ENCODE results near the gene ELMO1. TPM values are rescaled to one million over a fixed set of nuclear protein-coding genes. Genes with fewer than 3 reads are reported as not detected.

Gene ELMO1
- total RNA-seq, 1 donor from 2014 or later = 151 TPM

DNA sequence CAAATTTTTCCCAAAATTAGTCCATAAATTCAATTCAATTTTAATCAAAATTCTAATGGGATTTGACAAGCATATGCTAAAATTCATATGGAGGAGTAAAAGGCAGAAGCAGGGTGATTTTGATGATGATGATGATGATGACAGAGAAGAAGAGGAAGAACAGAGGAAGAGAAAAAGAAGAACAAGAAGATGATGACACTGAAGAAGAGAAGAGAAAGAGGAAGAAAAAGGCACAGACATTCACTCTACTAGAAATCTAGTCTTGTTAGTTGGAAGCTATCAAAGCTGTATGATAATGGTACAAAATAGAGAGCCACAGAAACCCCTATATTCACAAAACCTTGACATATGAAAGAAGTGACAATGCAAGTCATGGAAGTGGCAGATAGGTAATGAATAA is 157.9 kb downstream of the ELMO1 start:
- H3K9me3 Mint-ChIP-seq (ENCODE audit: unreplicated experiment) = no peaks in the 10 kb centered on the region
- H3K4me1 Mint-ChIP-seq (ENCODE audit: unreplicated experiment) = peaks cover 20% of the 10 kb centered on the region
- TF ChIP-seq, protein P1, sequence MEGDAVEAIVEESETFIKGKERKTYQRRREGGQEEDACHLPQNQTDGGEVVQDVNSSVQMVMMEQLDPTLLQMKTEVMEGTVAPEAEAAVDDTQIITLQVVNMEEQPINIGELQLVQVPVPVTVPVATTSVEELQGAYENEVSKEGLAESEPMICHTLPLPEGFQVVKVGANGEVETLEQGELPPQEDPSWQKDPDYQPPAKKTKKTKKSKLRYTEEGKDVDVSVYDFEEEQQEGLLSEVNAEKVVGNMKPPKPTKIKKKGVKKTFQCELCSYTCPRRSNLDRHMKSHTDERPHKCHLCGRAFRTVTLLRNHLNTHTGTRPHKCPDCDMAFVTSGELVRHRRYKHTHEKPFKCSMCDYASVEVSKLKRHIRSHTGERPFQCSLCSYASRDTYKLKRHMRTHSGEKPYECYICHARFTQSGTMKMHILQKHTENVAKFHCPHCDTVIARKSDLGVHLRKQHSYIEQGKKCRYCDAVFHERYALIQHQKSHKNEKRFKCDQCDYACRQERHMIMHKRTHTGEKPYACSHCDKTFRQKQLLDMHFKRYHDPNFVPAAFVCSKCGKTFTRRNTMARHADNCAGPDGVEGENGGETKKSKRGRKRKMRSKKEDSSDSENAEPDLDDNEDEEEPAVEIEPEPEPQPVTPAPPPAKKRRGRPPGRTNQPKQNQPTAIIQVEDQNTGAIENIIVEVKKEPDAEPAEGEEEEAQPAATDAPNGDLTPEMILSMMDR (IDR thresholded peaks at IDR 0.05; ENCODE audit: unreplicated experiment) = no peak
- H3K27me3 Mint-ChIP-seq (ENCODE audit: unreplicated experiment) = peaks cover 5% of the 10 kb centered on the region
- no peak overlapping the region for H3K4me3 Mint-ChIP-seq (ENCODE audit: unreplicated experiment)
- no peak for DNase-seq (ENCODE audit: low spot score)
- peak overlapping the region; percentile 0 for H3K27ac Mint-ChIP-seq (ENCODE audit: unreplicated experiment)
- H3K36me3 Mint-ChIP-seq (ENCODE audit: low read depth, unreplicated experiment) = peaks cover 11% of the 10 kb centered on the region

DNA sequence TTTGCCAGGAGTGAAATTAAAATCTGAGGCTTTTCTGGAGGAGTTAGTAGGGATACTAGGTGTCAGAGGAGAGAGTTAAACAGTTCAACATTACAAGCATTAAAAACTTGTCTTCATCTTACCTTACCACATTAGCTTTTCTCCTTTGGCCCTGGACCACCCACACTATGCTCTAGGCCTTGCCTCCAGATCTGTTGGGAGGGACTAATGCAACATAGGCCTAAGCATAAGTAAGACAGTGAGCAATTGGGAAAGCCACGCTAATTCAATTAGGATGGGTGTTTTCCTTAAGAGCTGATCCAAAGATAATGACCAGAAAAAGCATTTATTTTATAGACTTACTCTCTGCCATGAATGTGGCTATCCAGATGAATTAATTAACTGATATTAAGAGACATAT is 158.9 kb downstream of the ELMO1 start:
- H3K4me1 Mint-ChIP-seq (ENCODE audit: unreplicated experiment) = peaks cover 27% of the 10 kb centered on the region
- no peak for DNase-seq (ENCODE audit: low spot score)
- H3K27ac Mint-ChIP-seq (ENCODE audit: unreplicated experiment) = no peak overlapping the region
- H3K9me3 Mint-ChIP-seq (ENCODE audit: unreplicated experiment) = no peaks in the 10 kb centered on the region
- TF ChIP-seq, protein P1 (IDR thresholded peaks at IDR 0.05; ENCODE audit: unreplicated experiment) = no peak
- peaks cover 11% of the 10 kb centered on the region for H3K36me3 Mint-ChIP-seq (ENCODE audit: low read depth, unreplicated experiment)
- peaks cover 5% of the 10 kb centered on the region for H3K27me3 Mint-ChIP-seq (ENCODE audit: unreplicated experiment)
- no peak overlapping the region for H3K4me3 Mint-ChIP-seq (ENCODE audit: unreplicated experiment)

DNA sequence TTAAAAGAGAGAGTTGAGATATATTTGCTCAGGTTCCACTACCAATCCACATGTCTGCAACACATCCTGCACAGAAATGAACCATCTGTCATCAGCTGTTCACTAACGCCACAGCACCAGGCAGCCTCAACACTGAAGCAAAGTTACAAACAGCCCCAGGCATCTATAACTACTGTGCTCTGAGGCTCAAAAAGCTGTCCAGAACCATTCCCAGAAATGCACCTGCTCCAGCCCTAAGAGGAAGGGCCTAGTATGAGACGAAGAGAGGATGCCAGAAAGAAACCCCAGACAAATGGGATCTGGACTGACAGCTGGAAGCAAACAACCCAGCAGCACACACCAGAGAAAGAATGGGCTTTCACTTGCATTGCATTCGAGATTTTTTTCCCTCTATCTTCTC is 159.3 kb downstream of the ELMO1 start:
- TF ChIP-seq, protein P1 (IDR thresholded peaks at IDR 0.05; ENCODE audit: unreplicated experiment) = no peak
- no peak overlapping the region for H3K4me3 Mint-ChIP-seq (ENCODE audit: unreplicated experiment)
- H3K9me3 Mint-ChIP-seq (ENCODE audit: unreplicated experiment) = no peaks in the 10 kb centered on the region
- no peak overlapping the region for H3K27ac Mint-ChIP-seq (ENCODE audit: unreplicated experiment)
- peaks cover 5% of the 10 kb centered on the region for H3K27me3 Mint-ChIP-seq (ENCODE audit: unreplicated experiment)
- H3K4me1 Mint-ChIP-seq (ENCODE audit: unreplicated experiment) = peaks cover 31% of the 10 kb centered on the region
- no peak for DNase-seq (ENCODE audit: low spot score)
- H3K36me3 Mint-ChIP-seq (ENCODE audit: low read depth, unreplicated experiment) = peaks cover 10% of the 10 kb centered on the region

DNA sequence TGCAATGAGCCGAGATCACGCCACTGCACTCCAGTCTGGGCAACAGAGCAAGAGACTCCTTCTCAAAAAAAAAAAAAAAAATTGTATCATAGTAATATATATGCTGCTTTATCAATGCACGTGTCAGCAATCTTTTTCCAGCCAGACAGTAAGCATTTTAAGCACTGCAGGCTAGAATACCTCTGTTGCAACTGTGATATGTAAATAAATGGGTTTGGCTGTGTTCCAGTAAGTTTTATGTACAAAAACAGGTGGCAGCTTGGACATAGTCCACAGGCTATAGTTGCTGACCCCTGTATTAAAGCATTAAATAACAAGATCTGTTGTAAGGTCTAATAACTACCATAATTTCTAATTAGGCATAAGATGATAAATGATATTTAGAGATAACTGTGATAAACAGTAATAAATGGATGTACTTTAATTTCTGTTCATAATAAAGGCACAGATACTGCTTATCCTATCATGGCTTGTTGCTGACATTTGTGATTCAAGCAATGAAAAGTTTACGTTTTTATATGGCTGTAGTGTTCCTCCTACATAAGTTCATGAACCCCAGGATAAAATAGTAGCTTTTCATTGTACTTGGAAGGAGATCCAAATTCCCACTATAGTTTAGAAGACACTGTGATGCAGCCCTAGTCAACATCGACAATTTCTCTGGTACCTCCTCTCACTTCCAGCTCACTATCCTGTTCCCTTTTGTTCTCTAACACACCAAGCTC is 161.4 kb downstream of the ELMO1 start:
- no peak overlapping the region for H3K27ac Mint-ChIP-seq (ENCODE audit: unreplicated experiment)
- H3K4me1 Mint-ChIP-seq (ENCODE audit: unreplicated experiment) = peaks cover 49% of the 10 kb centered on the region
- H3K9me3 Mint-ChIP-seq (ENCODE audit: unreplicated experiment) = no peaks in the 10 kb centered on the region

DNA sequence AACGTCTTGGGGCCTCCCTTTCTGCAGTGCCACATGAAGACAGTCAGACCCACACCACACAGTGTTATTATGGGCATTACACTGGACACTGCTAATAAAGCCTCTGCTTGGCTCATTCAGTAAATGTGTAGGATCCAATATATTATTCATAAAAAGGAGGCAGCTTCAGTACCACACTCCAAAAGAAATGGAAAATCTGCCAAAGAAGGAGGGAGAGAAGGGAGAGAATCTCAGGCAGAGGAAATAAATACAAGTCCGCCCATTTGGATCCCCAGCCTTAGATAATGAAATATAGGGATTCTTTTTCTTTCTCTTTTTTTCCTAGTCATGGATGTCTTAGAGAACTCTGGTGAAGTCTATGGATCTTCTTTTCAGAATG is 162.2 kb downstream of the ELMO1 start:
- H3K9me3 Mint-ChIP-seq (ENCODE audit: unreplicated experiment) = no peaks in the 10 kb centered on the region
- peaks cover 52% of the 10 kb centered on the region for H3K4me1 Mint-ChIP-seq (ENCODE audit: unreplicated experiment)
- no peak overlapping the region for H3K27ac Mint-ChIP-seq (ENCODE audit: unreplicated experiment)
- H3K4me3 Mint-ChIP-seq (ENCODE audit: unreplicated experiment) = no peak overlapping the region
- H3K36me3 Mint-ChIP-seq (ENCODE audit: low read depth, unreplicated experiment) = peaks cover 9% of the 10 kb centered on the region
- TF ChIP-seq, protein P1 (IDR thresholded peaks at IDR 0.05; ENCODE audit: unreplicated experiment) = no peak
- peaks cover 3% of the 10 kb centered on the region for H3K27me3 Mint-ChIP-seq (ENCODE audit: unreplicated experiment)
- DNase-seq (ENCODE audit: low spot score) = no peak

More for the DNA sequence above, 161.4 kb downstream of the ELMO1 start:
- Mint-ChIP-seq H3K36me3 (ENCODE audit: low read depth, unreplicated experiment) (peaks cover 8% of the 10 kb centered on the region), H3K27me3 (ENCODE audit: unreplicated experiment) (peaks cover 5% of the 10 kb centered on the region), H3K4me3 (ENCODE audit: unreplicated experiment) (no peak overlapping the region)
- DNase-seq (ENCODE audit: low spot score) = no peak
- TF ChIP-seq, protein P1 (IDR thresholded peaks at IDR 0.05; ENCODE audit: unreplicated experiment) = no peak

All from endothelial cell (in vitro differentiated cells).